ENCODE measurements around the gene SAPCD1.

DNA sequence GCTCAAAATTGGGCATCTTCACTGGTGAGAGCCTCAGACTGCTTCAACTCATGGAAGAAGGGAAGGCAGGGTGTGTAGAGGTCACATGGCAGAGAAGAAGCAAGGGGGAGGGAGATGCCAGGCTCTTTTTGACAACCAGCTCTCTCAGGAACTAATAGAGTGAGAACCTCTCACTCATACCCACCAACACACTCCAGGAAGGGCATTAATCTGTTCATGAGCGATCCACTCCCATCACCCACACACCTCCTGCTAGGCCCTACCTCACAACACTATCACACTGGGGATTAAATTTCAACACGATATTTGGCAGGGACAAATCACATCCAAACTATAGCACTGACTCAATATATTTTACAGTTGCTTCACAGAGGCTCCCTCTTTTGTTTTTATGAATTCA is 20.6 kb upstream of the SAPCD1 start:
- TF ChIP-seq, protein P1, sequence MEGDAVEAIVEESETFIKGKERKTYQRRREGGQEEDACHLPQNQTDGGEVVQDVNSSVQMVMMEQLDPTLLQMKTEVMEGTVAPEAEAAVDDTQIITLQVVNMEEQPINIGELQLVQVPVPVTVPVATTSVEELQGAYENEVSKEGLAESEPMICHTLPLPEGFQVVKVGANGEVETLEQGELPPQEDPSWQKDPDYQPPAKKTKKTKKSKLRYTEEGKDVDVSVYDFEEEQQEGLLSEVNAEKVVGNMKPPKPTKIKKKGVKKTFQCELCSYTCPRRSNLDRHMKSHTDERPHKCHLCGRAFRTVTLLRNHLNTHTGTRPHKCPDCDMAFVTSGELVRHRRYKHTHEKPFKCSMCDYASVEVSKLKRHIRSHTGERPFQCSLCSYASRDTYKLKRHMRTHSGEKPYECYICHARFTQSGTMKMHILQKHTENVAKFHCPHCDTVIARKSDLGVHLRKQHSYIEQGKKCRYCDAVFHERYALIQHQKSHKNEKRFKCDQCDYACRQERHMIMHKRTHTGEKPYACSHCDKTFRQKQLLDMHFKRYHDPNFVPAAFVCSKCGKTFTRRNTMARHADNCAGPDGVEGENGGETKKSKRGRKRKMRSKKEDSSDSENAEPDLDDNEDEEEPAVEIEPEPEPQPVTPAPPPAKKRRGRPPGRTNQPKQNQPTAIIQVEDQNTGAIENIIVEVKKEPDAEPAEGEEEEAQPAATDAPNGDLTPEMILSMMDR (IDR thresholded peaks at IDR 0.05; ENCODE audit: low read depth, low read length, missing input control), result no peak
- TF ChIP-seq HNF4A (conservative IDR thresholded peaks at IDR 0.05), result no peak
